ENCODE results near the gene BUD13.
"Not testable (repeated sequence)": the region's sequence is repeated elsewhere in the genome, so short reads cannot be mapped to it uniquely, and the experiment has no call there.

BUD13 gene, protein sequence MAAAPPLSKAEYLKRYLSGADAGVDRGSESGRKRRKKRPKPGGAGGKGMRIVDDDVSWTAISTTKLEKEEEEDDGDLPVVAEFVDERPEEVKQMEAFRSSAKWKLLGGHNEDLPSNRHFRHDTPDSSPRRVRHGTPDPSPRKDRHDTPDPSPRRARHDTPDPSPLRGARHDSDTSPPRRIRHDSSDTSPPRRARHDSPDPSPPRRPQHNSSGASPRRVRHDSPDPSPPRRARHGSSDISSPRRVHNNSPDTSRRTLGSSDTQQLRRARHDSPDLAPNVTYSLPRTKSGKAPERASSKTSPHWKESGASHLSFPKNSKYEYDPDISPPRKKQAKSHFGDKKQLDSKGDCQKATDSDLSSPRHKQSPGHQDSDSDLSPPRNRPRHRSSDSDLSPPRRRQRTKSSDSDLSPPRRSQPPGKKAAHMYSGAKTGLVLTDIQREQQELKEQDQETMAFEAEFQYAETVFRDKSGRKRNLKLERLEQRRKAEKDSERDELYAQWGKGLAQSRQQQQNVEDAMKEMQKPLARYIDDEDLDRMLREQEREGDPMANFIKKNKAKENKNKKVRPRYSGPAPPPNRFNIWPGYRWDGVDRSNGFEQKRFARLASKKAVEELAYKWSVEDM

DNA sequence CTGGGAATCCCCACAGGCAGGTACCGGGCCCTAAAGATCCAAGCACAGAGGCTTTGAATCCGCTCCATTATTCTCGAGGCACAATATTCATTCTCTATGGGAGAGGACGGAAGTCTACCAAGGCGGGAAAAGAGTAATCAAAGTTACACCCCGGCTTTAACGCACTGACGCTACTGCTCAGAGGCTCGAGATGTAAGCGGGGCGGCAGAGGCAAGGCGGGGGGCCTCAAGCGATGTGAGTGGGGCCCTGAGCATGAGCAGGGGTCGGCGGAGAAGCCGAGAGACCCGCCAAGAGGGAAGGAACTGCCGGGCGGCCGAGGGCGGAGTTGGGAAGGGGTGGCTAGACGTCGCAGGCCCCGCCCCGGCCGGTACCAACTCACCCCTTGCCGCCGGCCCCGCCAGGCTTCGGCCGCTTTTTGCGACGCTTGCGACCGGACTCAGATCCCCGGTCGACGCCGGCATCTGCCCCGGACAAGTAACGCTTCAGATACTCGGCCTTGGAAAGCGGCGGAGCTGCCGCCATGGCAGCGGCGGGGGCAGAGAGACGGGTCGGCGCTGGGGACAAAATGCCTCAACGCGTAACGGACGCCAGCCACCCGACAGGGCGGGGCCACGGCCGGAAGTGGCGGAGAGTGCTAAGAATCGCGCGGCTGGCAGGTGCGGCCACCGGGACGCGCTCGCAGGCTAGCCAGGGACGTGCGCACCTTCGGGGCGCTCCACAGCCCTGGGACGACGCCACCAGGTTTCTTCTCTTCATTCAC is at the start of gene BUD13:
TSS of gene BUD13 (minus strand) at position 545 of the 760 bp plus-strand sequence. CDS start at position 522, 23 bp downstream.
- DNase-seq = peak; percentile 97
- ATAC-seq = peak; percentile 93

GRCh38 chr11:116822575-116822974 is 49.8 kb upstream of the BUD13 start:
- DNase-seq = no peak
- ATAC-seq = no peak

DNA sequence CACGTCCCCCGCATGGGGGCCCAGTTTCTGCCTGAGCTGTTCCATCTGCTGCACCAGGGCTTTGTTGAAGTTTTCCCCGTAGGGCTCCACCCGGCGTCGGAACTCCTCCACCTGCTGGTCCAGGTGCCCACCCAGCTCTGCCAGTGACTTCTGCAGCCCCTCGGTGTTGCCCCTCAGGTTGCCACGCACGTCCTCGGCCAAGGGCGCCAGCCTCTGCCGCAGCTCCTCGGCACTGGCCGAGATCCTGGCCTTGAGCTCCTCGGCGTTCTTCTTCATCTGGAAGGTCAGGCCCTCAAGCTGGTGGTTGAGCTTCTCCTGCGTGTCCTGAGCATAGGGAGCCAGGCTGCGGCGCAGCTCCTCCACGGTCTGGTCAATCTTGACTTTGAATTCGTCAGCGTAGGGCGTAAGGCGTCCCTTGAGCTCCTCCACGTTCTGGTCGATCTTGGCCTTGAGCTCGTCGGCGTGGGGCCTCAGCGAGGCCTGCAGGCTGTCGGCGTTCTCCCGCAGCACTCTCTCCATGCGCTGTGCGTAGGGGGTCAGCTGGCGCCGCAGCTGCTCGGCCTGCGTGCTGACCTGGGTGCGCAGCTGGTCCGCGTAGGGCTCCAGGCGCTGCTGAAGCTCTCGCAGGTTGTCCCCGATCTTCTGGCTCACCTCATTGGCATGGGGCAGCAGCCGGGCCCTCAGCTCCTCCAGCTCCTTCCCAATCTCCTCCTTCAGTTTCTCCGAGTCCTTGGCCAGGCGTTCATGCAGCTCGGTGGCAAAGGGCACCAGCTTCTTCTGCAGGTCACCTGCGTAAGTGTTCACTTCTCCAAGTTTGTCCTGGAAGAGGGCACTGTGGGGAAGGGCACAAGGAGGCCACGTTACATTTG is 48.5 kb upstream of the BUD13 start:
- DNase-seq (no peak), ATAC-seq (no peak)

- ATAC-seq = no peak
- no peak for DNase-seq
Observed at GRCh38 chr11:116819049-116819448, 46.3 kb upstream of the BUD13 start.

DNA sequence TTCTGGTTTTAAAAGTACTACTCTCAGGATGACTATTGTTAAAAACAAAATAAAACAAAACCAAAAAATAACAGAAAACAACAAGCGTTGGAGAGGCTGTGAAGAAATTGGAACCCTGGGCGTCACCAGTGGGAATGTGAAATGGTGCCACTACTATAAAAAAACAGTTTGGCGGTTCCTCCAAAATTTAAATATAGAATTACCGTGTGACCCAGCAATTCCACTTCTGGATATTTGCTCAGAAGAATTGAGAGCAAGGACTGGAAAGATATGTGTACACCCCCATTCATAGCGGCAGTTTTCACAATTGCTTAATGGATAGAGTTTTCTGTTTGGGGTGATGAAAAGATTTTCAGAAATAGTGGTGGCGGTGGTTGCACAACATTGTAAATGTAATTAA is 41.7 kb upstream of the BUD13 start:
- ATAC-seq = no peak
- DNase-seq = no peak

DNA sequence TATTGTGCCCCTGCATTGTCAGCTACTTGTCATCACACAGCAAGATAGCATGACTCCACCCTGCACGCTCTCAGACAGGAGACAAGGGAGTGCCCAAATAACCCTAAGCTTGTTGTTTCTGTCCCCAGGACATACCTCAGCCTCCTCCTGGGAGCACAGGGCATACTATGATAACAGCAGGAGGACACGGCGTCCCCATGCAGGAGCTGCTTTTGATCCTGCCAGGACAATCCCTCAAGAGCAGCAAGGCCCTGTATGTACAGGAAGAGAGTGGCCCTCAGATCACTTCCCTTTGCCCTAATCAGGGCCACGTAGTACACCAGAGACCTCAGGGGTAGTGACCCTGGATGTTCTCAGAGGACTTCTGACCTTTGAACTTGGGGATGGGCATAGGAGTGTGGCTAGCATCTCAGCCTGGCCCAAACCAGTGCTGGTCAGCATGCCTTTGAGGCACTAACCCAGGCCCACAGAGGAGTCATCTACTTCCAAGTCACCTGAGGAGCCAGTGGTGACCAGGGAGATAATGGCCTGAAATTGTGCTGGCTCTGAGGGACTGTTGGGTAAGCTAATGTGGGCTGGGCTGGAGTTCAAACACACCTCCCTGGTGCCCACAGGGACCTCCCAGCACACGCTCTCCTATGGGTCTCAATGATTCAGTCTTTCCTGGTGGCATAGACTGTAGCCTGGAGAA is 41.1 kb upstream of the BUD13 start:
- DNase-seq (no peak), ATAC-seq (no peak)

- DNase-seq = no peak
- no peak for ATAC-seq
Observed at GRCh38 chr11:116813170-116813569, 40.4 kb upstream of the BUD13 start.

- no peak for ATAC-seq
- DNase-seq = no peak
Observed at GRCh38 chr11:116812109-116812508, 39.3 kb upstream of the BUD13 start.

DNA sequence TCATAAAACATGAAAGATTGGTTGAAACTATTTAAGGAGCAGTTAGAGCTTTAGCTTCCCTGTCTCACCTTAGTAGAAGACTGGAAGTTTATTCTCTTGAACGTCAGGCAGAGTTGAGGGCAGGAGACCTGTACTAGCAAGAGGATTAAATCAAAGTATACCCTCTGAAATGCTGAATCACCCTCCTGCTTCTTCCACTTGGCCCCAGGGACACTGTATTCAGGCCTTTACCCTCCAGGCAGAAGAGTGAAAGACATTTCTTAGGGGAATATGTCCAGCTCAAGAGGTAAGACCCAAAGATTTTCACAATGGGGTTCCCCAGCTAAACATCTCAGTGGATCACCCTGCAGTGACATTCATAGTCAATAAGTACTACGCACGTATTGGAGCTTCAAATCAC is 38.4 kb upstream of the BUD13 start:
- no peak for DNase-seq
- no peak for ATAC-seq

DNA sequence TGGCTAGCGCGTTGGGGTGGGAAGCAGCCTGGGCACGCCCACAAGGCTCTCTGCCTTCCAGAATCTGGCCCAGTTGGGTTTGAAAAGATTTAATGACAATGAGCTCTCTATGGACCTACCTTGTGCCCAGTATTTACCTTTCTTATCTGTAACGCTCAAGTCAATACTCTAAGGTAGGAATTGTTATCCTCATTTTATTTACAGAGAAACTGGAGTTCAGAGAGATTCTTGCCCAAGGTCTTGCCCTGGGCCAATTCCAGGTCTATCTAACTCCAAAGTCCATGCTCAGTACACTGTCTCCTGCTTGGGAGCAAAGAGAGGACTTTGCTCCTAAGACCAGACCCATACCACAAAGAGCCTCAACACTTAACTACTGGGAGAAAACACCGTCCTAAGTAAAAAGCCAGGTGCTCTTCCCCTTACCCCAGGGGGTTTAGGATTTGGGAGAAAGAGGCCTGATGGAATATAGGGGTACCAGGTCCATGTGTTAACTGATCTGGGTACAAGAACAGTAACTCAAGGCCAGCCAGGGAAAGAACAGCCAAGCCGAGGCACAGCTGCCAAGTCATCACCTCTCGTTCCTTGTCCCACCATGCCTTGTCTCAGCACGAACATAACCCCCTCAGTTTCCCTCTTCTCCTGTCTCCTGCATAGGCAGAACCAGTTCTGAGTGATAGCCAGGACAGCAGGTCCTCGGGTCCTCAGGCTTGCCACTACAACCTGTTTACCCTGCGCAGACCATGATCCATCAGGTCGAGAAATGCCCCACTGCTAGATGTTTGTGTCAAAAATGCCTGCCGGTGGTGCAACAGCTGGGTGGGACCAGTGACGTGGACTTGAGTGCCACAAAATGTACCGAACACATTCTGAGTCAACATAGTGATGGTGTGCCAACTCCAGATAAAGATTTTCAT is 35.7 kb upstream of the BUD13 start:
- DNase-seq (no peak), ATAC-seq (no peak)

GRCh38 chr11:116807601-116808261 is 34.9 kb upstream of the BUD13 start:
- ATAC-seq (no peak), DNase-seq (no peak)

- no peak for DNase-seq
Observed at GRCh38 chr11:116804001-116804400, 31.2 kb upstream of the BUD13 start.

DNA sequence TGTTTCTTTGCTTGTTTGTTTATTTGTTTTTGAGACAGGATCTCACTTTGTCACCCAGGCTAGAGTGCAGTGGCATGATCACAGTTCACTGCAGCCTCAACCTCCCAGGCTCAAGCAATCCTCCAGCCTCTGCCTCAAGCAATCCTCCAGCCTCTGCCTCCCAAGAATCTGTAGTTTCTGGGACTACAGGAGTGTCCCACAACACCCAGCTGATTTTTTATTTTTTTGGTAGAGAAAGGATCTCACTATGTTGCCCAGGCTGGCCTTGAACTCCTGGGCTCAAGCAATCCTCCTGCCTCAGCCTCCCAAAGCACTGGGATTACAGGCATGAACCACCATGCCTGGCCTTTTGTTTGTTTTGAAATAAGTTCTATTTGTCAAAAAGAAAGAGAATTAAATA is 28.9 kb upstream of the BUD13 start:
- DNase-seq, ATAC-seq: not testable (repeated sequence)

More at GRCh38 chr11:116804001-116804400, 31.2 kb upstream of the BUD13 start:
- no peak for ATAC-seq

GRCh38 chr11:116800610-116801009 is 27.8 kb upstream of the BUD13 start:
- no peak for ATAC-seq

GRCh38 chr11:116798368-116798767 is 25.6 kb upstream of the BUD13 start:
- DNase-seq (no peak), ATAC-seq (no peak)

More at GRCh38 chr11:116800610-116801009, 27.8 kb upstream of the BUD13 start:
- no peak for DNase-seq

DNA sequence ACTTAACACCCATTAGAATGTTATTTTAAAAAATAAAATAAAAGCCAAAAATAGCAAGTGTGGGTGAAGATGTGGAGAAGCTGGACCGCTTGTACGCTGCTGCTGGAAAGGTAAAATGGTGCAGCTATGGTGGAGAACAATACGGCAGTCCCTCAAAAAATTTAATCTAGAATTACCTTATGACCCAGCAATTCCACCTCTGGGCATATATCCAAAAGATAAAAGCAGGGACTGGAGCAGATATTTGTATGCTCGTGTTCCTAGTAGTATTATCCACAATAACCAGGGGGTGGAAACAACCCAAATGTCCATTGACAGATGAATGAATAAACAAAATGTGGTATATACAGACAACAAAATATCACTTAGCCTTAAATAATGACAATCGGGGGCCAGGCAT is 25.0 kb upstream of the BUD13 start:
- DNase-seq (no peak), ATAC-seq (no peak)

GRCh38 chr11:116796548-116796947 is 23.8 kb upstream of the BUD13 start:
- ATAC-seq (no peak), DNase-seq (no peak)

DNA sequence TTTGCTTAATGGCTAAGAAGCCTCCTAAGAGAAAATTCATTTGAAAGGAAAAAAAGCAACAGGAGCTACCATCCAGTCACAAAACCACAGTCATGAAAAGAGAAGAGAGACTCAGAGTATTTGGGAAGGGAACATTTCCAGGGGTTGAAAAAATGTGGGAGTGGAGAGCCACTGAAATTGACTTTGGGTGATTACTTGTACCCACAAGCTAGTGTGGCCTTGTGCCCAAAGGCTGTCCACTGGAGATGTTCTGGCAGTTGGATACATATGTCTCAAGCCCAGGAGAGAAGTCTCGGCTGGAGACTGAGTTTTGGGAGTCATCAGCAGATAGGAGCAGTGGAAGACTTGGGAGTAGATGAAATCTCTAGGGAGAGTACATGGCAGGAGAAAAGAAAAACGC is 22.1 kb upstream of the BUD13 start:
- no peak for DNase-seq
- no peak for ATAC-seq

DNA sequence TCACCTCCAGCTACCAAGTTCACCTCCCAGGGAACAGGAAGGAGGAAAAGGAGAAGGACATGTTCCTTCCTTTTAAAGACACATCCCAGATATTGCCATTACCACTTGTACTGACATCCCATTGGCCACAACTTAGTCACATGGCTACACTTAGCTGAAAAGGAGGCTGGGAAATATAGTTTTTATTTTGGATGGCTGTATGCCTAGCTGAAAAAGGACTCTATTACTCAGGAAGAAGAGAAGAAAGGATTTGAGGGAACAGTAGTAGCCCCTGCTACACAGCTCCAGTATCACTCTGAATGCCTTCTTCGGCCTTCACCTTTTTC is 20.9 kb upstream of the BUD13 start:
- DNase-seq = no peak
- no peak for ATAC-seq
